GM23338 (cell line): ENCODE data around the gene TEKT2. TPM values are rescaled to one million over a fixed set of nuclear protein-coding genes. Genes with fewer than 3 reads are reported as not detected.

ENCODE experiments used
- ATAC-seq: fragments of 200-7000 bp; cut with Tn5 transposase; 3 replicates; pipeline ENCODE4 v1.9.1; 2020
- DNase-seq: peaks from one replicate; pipeline ENCODE4 v3.0.0-alpha.2; 2015; ENCODE audit warnings: low spot score
- H2AFZ ChIP-seq: fragments of 200-600 bp; sonication (generic); 2 replicates; pipeline ENCODE4 v1.8.0; 2016; ENCODE audit warnings: antibody characterized with exemption, mild to moderate bottlenecking, moderate library complexity
- H3F3A ChIP-seq: fragments of 200-600 bp; sonication (generic); replicated peaks from 2 replicates; pipeline ENCODE4 v1.8.0; 2017; ENCODE audit warnings: antibody characterized with exemption, mixed run types, low read depth
- H3K27ac ChIP-seq: fragments of 200-600 bp; sonication (generic); 2 replicates; pipeline ENCODE4 v1.6.1; 2016; ENCODE audit warnings: low read depth
- H3K27me3 ChIP-seq: fragments of 200-600 bp; sonication (generic); 2 replicates; pipeline ENCODE4 v1.8.0; 2016; ENCODE audit warnings: mild to moderate bottlenecking, mixed run types, moderate library complexity; ENCODE audit not compliant: insufficient read depth
- H3K36me3 ChIP-seq: fragments of 200-600 bp; sonication (generic); 2 replicates; pipeline ENCODE4 v1.8.0; 2016; ENCODE audit warnings: mild to moderate bottlenecking; ENCODE audit not compliant: insufficient read depth
- H3K4me1 ChIP-seq: fragments of 200-600 bp; sonication (generic); 2 replicates; pipeline ENCODE4 v1.8.0; 2016; ENCODE audit warnings: mild to moderate bottlenecking, moderate library complexity; ENCODE audit not compliant: insufficient read depth
- H3K4me2 ChIP-seq: fragments of 200-600 bp; sonication (generic); 2 replicates; pipeline ENCODE4 v1.7.1; 2017; ENCODE audit warnings: mixed run types
- H3K4me3 ChIP-seq: fragments of 200-600 bp; sonication (generic); 2 replicates; pipeline ENCODE4 v1.6.1; 2016; ENCODE audit warnings: mixed run types
- H3K79me2 ChIP-seq: fragments of 200-600 bp; sonication (generic); replicated peaks from 2 replicates; pipeline ENCODE4 v1.8.0; 2017; ENCODE audit warnings: mild to moderate bottlenecking; ENCODE audit not compliant: insufficient read depth
- H3K9me2 ChIP-seq: fragments of 200-600 bp; sonication (generic); 2 replicates; pipeline ENCODE4 v1.8.0; 2017; ENCODE audit not compliant: insufficient read depth
- H4K20me1 ChIP-seq: fragments of 200-600 bp; sonication (generic); replicated peaks from 2 replicates; pipeline ENCODE4 v1.8.0; 2017; ENCODE audit warnings: mild to moderate bottlenecking; ENCODE audit not compliant: insufficient read depth
- H3K27ac Mint-ChIP-seq: 2 replicates; pipeline ENCODE4 v1.8.0; 2020; ENCODE audit warnings: inconsistent platforms, mild to moderate bottlenecking, moderate library complexity, mixed read lengths
- H3K27me3 Mint-ChIP-seq: 3 replicates; pipeline ENCODE4 v1.8.0; 2022; ENCODE audit warnings: low read depth, mild to moderate bottlenecking, moderate library complexity, mixed read lengths, inconsistent platforms; ENCODE audit not compliant: insufficient read depth, poor library complexity
- H3K36me3 Mint-ChIP-seq: 3 replicates; pipeline ENCODE4 v1.8.0; 2021; ENCODE audit warnings: low read depth, mild to moderate bottlenecking, inconsistent platforms, moderate library complexity, mixed read lengths
- H3K4me1 Mint-ChIP-seq: 3 replicates; pipeline ENCODE4 v1.8.0; 2020; ENCODE audit warnings: mild to moderate bottlenecking, inconsistent platforms, mixed read lengths
- H3K4me3 Mint-ChIP-seq: 3 replicates; pipeline ENCODE4 v1.8.0; 2021; ENCODE audit warnings: moderate library complexity, mild to moderate bottlenecking, inconsistent platforms, mixed read lengths
- H3K9me3 Mint-ChIP-seq: 3 replicates; pipeline ENCODE4 v1.8.0; 2020; ENCODE audit warnings: moderate library complexity, mild to moderate bottlenecking, inconsistent platforms, mixed read lengths
- CREB1 ChIP-seq: fragments of 250-450 bp; sonication (Bioruptor Pico); IDR thresholded peaks from 2 replicates; pipeline ENCODE4 v1.5.0; 2020; ENCODE audit warnings: low read depth, mild to moderate bottlenecking, moderate library complexity
- CTCF ChIP-seq, 2 experiments: fragments of 200-600 bp in 1 of 2; sonication (generic) in 1 of 2; conservative IDR thresholded peaks; 2 replicates each; pipeline versions ENCODE4 v1.5.1 to v1.6.1; 2016 to 2017; ENCODE audit warnings: antibody characterized with exemption in 2 of 2, low read depth in 2 of 2, mild to moderate bottlenecking in 2 of 2, moderate library complexity in 1 of 2
- EZH2 ChIP-seq: fragments of 200-600 bp; sonication (generic); IDR thresholded peaks from one replicate; pipeline ENCODE4 v1.8.0; 2017; ENCODE audit warnings: antibody characterized with exemption, mild to moderate bottlenecking, low read depth; ENCODE audit not compliant: unreplicated experiment
- EZH2phosphoT487 ChIP-seq: fragments of 200-600 bp; sonication (generic); IDR thresholded peaks from one replicate; pipeline ENCODE4 v1.8.1; 2018; ENCODE audit warnings: antibody characterized with exemption; ENCODE audit not compliant: unreplicated experiment
- NANOG ChIP-seq: IDR thresholded peaks from 2 replicates; pipeline ENCODE4 v1.6.1; 2016; ENCODE audit warnings: antibody characterized with exemption, borderline replicate concordance
- STAT1 ChIP-seq: IDR thresholded peaks from one replicate; pipeline ENCODE4 v1.6.1; 2016; ENCODE audit warnings: antibody characterized with exemption; ENCODE audit not compliant: unreplicated experiment
- ZNF331 ChIP-seq: fragments of 250-450 bp; sonication (Bioruptor Pico); IDR thresholded peaks from 2 replicates; pipeline ENCODE4 v1.5.0; 2020; ENCODE audit warnings: low read depth, mild to moderate bottlenecking, moderate library complexity
- ZNF462 ChIP-seq: fragments of 250-450 bp; sonication (Bioruptor Pico); IDR thresholded peaks from 2 replicates; pipeline ENCODE4 v1.5.0; 2020; ENCODE audit warnings: mild to moderate bottlenecking, moderate library complexity
- long read RNA-seq: library from polyadenylated mRNA; unstranded; transcript quantifications from one replicate; pipeline ENCODE4 v2.0.0, GENCODE V29; 2020; ENCODE audit not compliant: unreplicated experiment
- polyA plus RNA-seq: library from polyadenylated mRNA; unstranded; fragments of >200 nt; fragmentation: Nextera tagmentation; extraction: Ambion mirVana; gene quantifications from 2 replicates; pipeline ENCODE4 v1.2.1, GENCODE V29; 2016
- total RNA-seq: library from RNA; depleted of rRNA; stranded (reverse); fragments of >200 nt; shearing (Covaris generic); gene quantifications from 2 replicates; pipeline ENCODE4 v1.2.3, GENCODE V29; 2014; rRNA removed

TEKT2 gene
- 0.62 and 0.94 TPM in 2 replicates for total RNA-seq
- polyA plus RNA-seq, result 0.24 and 0.36 TPM in 2 replicates
- long read RNA-seq, result 0 reads

- Mint-ChIP-seq H3K27me3 (peaks cover 6% of the 10 kb centered on the region), H3K36me3 (no peaks in the 10 kb centered on the region; the same call in 2 of the 3 replicates), H3K27ac (no peak within 1 kb of the TSS), H3K4me1 (peaks cover 10% of the 10 kb centered on the region; the same call in 1 of the 3 replicates), H3K9me3 (no peaks in the 10 kb centered on the region), H3K4me3 (peak within 1 kb of the TSS; percentile 71)
- no peaks in the 10 kb centered on the region for H3K79me2 ChIP-seq
- ATAC-seq (peak; percentile 51), DNase-seq (peak; percentile 96)
- peak within 1 kb of the TSS; percentile 93 for H3K4me2 ChIP-seq
- 0 out of 2 replicates have a peak, but pooled peaks cover 10% of the 10 kb centered on the region for H3F3A ChIP-seq
- no peaks in the 10 kb centered on the region for H3K9me2 ChIP-seq
- TF ChIP-seq EZH2phosphoT487 (no peak), CTCF (conservative IDR thresholded peaks at IDR 0.05; ENCODE audit: low read depth in 2 of 2) (peak in 1 of 2 experiments; percentile 17; a peak in 2 of 4 replicates)
- H2AFZ ChIP-seq, result peak within 1 kb of the TSS; percentile 98
- peak within 1 kb of the TSS; percentile 81 for H3K4me3 ChIP-seq
- peaks cover 9% of the 10 kb centered on the region; the same call in 1 of the 2 replicates for H3K27me3 ChIP-seq
- no peak within 1 kb of the TSS for H3K27ac ChIP-seq
- H3K4me1 ChIP-seq, result peaks cover 6% of the 10 kb centered on the region; the same call in 1 of the 2 replicates
- no peaks in the 10 kb centered on the region for H3K36me3 ChIP-seq
- no peaks in the 10 kb centered on the region for H4K20me1 ChIP-seq
These were observed at the start of gene TEKT2 for GRCh38 chr1:36083635-36084496. Gene TEKT2, plus strand, starts transcription at chr1:36084094. Its CDS starts 828 bp downstream, at chr1:36084922.

- Mint-ChIP-seq H3K4me3 (no peak overlapping the region), H3K4me1 (no peaks in the 10 kb centered on the region), H3K36me3 (peaks cover 22% of the 10 kb centered on the region; the same call in 2 of the 3 replicates), H3K27ac (no peak overlapping the region), H3K9me3 (no peaks in the 10 kb centered on the region; the same call in 2 of the 3 replicates), H3K27me3 (no peaks in the 10 kb centered on the region)
- no peak overlapping the region for H3K4me2 ChIP-seq
- no peak overlapping the region for H3K27ac ChIP-seq
- H3K9me2 ChIP-seq, result no peaks in the 10 kb centered on the region
- peaks cover 4% of the 10 kb centered on the region; the same call in 1 of the 2 replicates for H3K36me3 ChIP-seq
- ATAC-seq (no peak), DNase-seq (no peak)
- H4K20me1 ChIP-seq, result no peaks in the 10 kb centered on the region
- no peaks in the 10 kb centered on the region for H3K27me3 ChIP-seq
- no peak overlapping the region for H3K4me3 ChIP-seq
- H3F3A ChIP-seq, result no peaks in the 10 kb centered on the region
- H2AFZ ChIP-seq, result no peak overlapping the region
- no peaks in the 10 kb centered on the region for H3K4me1 ChIP-seq
- H3K79me2 ChIP-seq, result no peaks in the 10 kb centered on the region
- TF ChIP-seq CREB1 (CRISPR knock-in tag) (no peak), ZNF331 (CRISPR knock-in tag) (no peak), STAT1 (no peak), CTCF (conservative IDR thresholded peaks at IDR 0.05; ENCODE audit: low read depth in 2 of 2) (no peak), NANOG (no peak), ZNF462 (CRISPR knock-in tag) (no peak), EZH2 (no peak)
These were observed 49.2 kb upstream of the TEKT2 start for GRCh38 chr1:36034692-36035091.
